NCI-H446 treated with DMSO at 0.1 percent for 48 hours (cell line): ENCODE data around the gene CRAMP1.

ENCODE experiments used
- DNase-seq: peaks from one replicate; lab custom pipeline; 2025; lab: John Stamatoyannopoulos, UW

The CRAMP1 gene

GRCh38 chr16:1596516-1596915 is 15.6 kb upstream of the CRAMP1 start:
- DNase-seq, result no peak

GRCh38 chr16:1597154-1597553 is 15.0 kb upstream of the CRAMP1 start:
- DNase-seq, result no peak

- DNase-seq, result no peak
Measured at GRCh38 chr16:1601031-1601430, 11.1 kb upstream of the CRAMP1 start.

GRCh38 chr16:1601489-1601888 is 10.7 kb upstream of the CRAMP1 start:
- DNase-seq, result no peak

- no peak for DNase-seq
Measured at GRCh38 chr16:1602285-1602684, 9.9 kb upstream of the CRAMP1 start.

GRCh38 chr16:1606774-1607173 is 5.4 kb upstream of the CRAMP1 start:
- DNase-seq, result no peak

GRCh38 chr16:1607971-1608370 is 4.2 kb upstream of the CRAMP1 start:
- DNase-seq, result no peak

- DNase-seq, result peak; percentile 60
Measured at GRCh38 chr16:1610071-1610898, 1.9 kb upstream of the CRAMP1 start.

- no peak for DNase-seq
Measured at GRCh38 chr16:1610899-1611632, 1.1 kb upstream of the CRAMP1 start.

GRCh38 chr16:1613211-1613622 is 1.1 kb downstream of the CRAMP1 start:
- no peak for DNase-seq

GRCh38 chr16:1613728-1614455 is 1.7 kb downstream of the CRAMP1 start:
- DNase-seq, result no peak

- DNase-seq, result no peak
Measured at GRCh38 chr16:1614456-1615102, 2.4 kb downstream of the CRAMP1 start.

- no peak for DNase-seq
Measured at GRCh38 chr16:1615761-1616160, 3.6 kb downstream of the CRAMP1 start.

- DNase-seq, result no peak
Measured at GRCh38 chr16:1619976-1620375, 7.8 kb downstream of the CRAMP1 start.

- DNase-seq, result no peak
Measured at GRCh38 chr16:1620391-1620790, 8.2 kb downstream of the CRAMP1 start.

- DNase-seq, result no peak
Measured at GRCh38 chr16:1621851-1622250, 9.7 kb downstream of the CRAMP1 start.

- no peak for DNase-seq
Measured at GRCh38 chr16:1626327-1626726, 14.2 kb downstream of the CRAMP1 start.

- DNase-seq, result no peak
Measured at GRCh38 chr16:1626776-1627175, 14.6 kb downstream of the CRAMP1 start.

- DNase-seq, result no peak
Measured at GRCh38 chr16:1630450-1631213, 18.5 kb downstream of the CRAMP1 start.

- no peak for DNase-seq
Measured at GRCh38 chr16:1631230-1631629, 19.1 kb downstream of the CRAMP1 start.

- DNase-seq, result no peak
Measured at GRCh38 chr16:1631931-1632637, 19.9 kb downstream of the CRAMP1 start.
